ENCODE measurements around the gene SOX2. TPM values are rescaled to one million over a fixed set of nuclear protein-coding genes. Genes with fewer than 3 reads are reported as not detected.

The SOX2 gene
- total RNA-seq, 1 experiment from 2014 or later = 0.39 TPM

- in situ Hi-C loops (cut with HindIII; ENCODE audit: low pct_unique_long_range_greater_than_20kb, low sequenced_read_pairs) (no loop called here), intact Hi-C loops (cut with micrococcal nuclease; ENCODE audit: unreplicated experiment) (no loop called here)
- ChIA-PET POLR2A (interaction anchor here (0.6 kb wide), 1 partner anchor 244 kb away, joined by 4 read pairs; no protein-coding TSS in a partner anchor), CTCF (interaction anchor here (0.6 kb wide), 1 partner anchor 629 kb away, joined by 7 read pairs; no protein-coding TSS in a partner anchor)
- TF ChIP-seq POLR2AphosphoS5 (IDR thresholded peaks at IDR 0.05; ENCODE audit: low read depth, low read length) = no peak
- no peak for TF ChIP-seq REST (IDR thresholded peaks at IDR 0.05; ENCODE audit: insufficient read depth in 1 of 2, low read depth in 2 of 2, low read length in 1 of 2)
- no peak for TF ChIP-seq SIN3A (IDR thresholded peaks at IDR 0.05; ENCODE audit: borderline replicate concordance, insufficient read depth, low read depth, low read length)
- no peak for TF ChIP-seq CTCF (IDR thresholded peaks at IDR 0.05)
- TF ChIP-seq TCF7L2 (IDR thresholded peaks at IDR 0.05; ENCODE audit: low read depth, low read length) = no peak
- BruUV-seq (replicated peaks) = no TSS peak
- Histone ChIP-seq H3K27ac (ENCODE audit: low read length) (no peak overlapping the region), H3K27me3 (ENCODE audit: control insufficient read depth, insufficient read depth, low read length) (no peaks in the 10 kb centered on the region), H3K4me1 (ENCODE audit: control insufficient read depth, insufficient read depth, low read length) (no peaks in the 10 kb centered on the region), H3K4me3 (ENCODE audit: low read depth in 2 of 2, low read length in 2 of 2) (no peak overlapping the region), H3K9me3 (ENCODE audit: control insufficient read depth, insufficient read depth, low read depth, low read length) (no peaks in the 10 kb centered on the region), H3K36me3 (ENCODE audit: control insufficient read depth, insufficient read depth, low read length) (no peaks in the 10 kb centered on the region)
- DNase-seq (ENCODE audit: low read depth, low spot score) = no peak
- ATAC-seq = no peak
These were observed 26.8 kb downstream of the SOX2 start for GRCh38 chr3:181738551-181738950.

- ChIA-PET CTCF (interaction anchor here (0.6 kb wide), 1 partner anchor 38 kb away, joined by 6 read pairs; no protein-coding TSS in a partner anchor), POLR2A (no interaction called here)
- no peak overlapping the region for H3K27ac ChIP-seq (ENCODE audit: low read length)
- BruUV-seq (replicated peaks) = no TSS peak
- H3K27me3 ChIP-seq (ENCODE audit: control insufficient read depth, insufficient read depth, low read length) = no peaks in the 10 kb centered on the region
- in situ Hi-C loops (cut with HindIII; ENCODE audit: low pct_unique_long_range_greater_than_20kb, low sequenced_read_pairs) (no loop called here), intact Hi-C loops (cut with micrococcal nuclease; ENCODE audit: unreplicated experiment) (no loop called here)
- no peaks in the 10 kb centered on the region for H3K4me1 ChIP-seq (ENCODE audit: control insufficient read depth, insufficient read depth, low read length)
- H3K4me3 ChIP-seq (ENCODE audit: low read depth in 2 of 2, low read length in 2 of 2) = no peak overlapping the region
- no peaks in the 10 kb centered on the region for H3K9me3 ChIP-seq (ENCODE audit: control insufficient read depth, insufficient read depth, low read depth, low read length)
- no peak for ATAC-seq
- H3K36me3 ChIP-seq (ENCODE audit: control insufficient read depth, insufficient read depth, low read length) = no peaks in the 10 kb centered on the region
- TF ChIP-seq TCF7L2 (IDR thresholded peaks at IDR 0.05; ENCODE audit: low read depth, low read length) (no peak), REST (IDR thresholded peaks at IDR 0.05; ENCODE audit: insufficient read depth in 1 of 2, low read depth in 2 of 2, low read length in 1 of 2) (no peak), CTCF (IDR thresholded peaks at IDR 0.05) (no peak), POLR2AphosphoS5 (IDR thresholded peaks at IDR 0.05; ENCODE audit: low read depth, low read length) (no peak), SIN3A (IDR thresholded peaks at IDR 0.05; ENCODE audit: borderline replicate concordance, insufficient read depth, low read depth, low read length) (no peak)
- DNase-seq (ENCODE audit: low read depth, low spot score) = no peak
These were observed 27.9 kb downstream of the SOX2 start for GRCh38 chr3:181739628-181740027.
